Muscle layer of colon (tissue), 2 donors: ENCODE data around the gene KMT5B.

Experiments used
- H3K27ac ChIP-seq: one replicate; pipeline ENCODE4 v1.7.0; 2013; ENCODE audit warnings: low read depth, mild to moderate bottlenecking, low read length, moderate library complexity
- H3K27me3 ChIP-seq, 2 donors: one replicate each; pipeline ENCODE4 v1.7.0; 2013; ENCODE audit warnings: low read length in 2 of 2, mild to moderate bottlenecking in 2 of 2; ENCODE audit not compliant: insufficient read depth in 2 of 2, control insufficient read depth in 1 of 2
- H3K36me3 ChIP-seq: one replicate; pipeline ENCODE4 v1.7.0; 2013; ENCODE audit warnings: mild to moderate bottlenecking, low read length; ENCODE audit not compliant: insufficient read depth
- H3K4me1 ChIP-seq: one replicate; pipeline ENCODE4 v1.7.0; 2013; ENCODE audit warnings: mild to moderate bottlenecking, low read length; ENCODE audit not compliant: insufficient read depth
- H3K4me3 ChIP-seq, 2 donors: one replicate each; pipeline ENCODE4 v1.7.0; 2013; ENCODE audit warnings: low read length in 2 of 2, low read depth in 1 of 2, mild to moderate bottlenecking in 1 of 2, moderate library complexity in 1 of 2
- H3K9ac ChIP-seq: one replicate; pipeline ENCODE4 v1.7.0; 2013; ENCODE audit warnings: low read length
- H3K9me3 ChIP-seq: one replicate; pipeline ENCODE4 v1.7.0; 2013; ENCODE audit warnings: mild to moderate bottlenecking, low read length
- donor health status: abdominal sarcoma.
- donor health status: Adenocarcinoma of cecum.

The KMT5B gene

DNA sequence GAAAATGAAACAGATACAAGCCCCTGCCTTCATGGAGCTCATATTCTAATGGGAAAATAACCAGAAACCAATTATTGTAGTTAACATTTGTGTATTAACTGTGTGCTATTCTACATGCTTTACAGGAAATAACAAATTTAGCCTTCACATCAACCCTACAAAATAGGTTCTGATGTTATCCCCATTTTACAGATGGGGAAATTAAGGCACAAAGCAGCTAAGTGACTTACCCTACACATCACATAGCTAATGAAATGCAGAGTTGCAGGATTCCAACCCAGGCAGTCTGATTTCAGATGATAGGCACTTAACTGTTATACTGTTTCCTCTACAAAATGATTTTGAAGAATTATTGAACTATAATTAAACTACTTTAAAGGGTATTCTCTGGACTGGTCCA is 43.7 kb downstream of the KMT5B start:
- Histone ChIP-seq H3K9ac (no peak overlapping the region), H3K4me1 (no peaks in the 10 kb centered on the region), H3K9me3 (no peaks in the 10 kb centered on the region), H3K27me3 (no peaks in the 10 kb centered on the region), H3K36me3 (peaks cover 72% of the 10 kb centered on the region), H3K4me3 (no peak overlapping the region), H3K27ac (no peak overlapping the region)

GRCh38 chr11:68168694-68169093 is 44.4 kb downstream of the KMT5B start:
- Histone ChIP-seq H3K9ac (no peak overlapping the region), H3K36me3 (peaks cover 72% of the 10 kb centered on the region)

DNA sequence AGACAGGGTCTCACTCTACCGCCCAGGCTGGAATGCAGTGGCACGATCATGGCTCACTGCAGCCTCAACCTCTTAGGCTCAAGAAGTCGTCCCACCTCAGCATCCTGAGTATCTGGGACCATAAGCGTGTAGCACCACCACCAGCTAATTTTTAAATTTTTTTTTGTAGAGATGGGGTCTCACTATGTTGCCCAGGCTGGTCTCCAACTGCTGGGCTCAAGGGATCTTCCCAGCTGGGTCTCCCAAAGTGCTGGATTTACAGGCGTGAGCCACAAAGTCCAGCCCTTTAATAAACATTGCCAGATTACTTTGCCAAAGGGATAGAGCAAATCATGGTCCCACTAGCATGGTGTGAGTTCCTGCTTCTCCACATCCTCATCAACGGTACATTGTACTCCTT is 45.6 kb downstream of the KMT5B start:
- Histone ChIP-seq H3K27me3 (no peaks in the 10 kb centered on the region), H3K27ac (no peak overlapping the region), H3K4me3 (no peak overlapping the region), H3K9me3 (no peaks in the 10 kb centered on the region), H3K4me1 (no peaks in the 10 kb centered on the region), H3K9ac (no peak overlapping the region), H3K36me3 (peaks cover 74% of the 10 kb centered on the region)

More at GRCh38 chr11:68168694-68169093, 44.4 kb downstream of the KMT5B start:
- Histone ChIP-seq H3K4me3 (no peak overlapping the region), H3K27ac (no peak overlapping the region), H3K27me3 (no peaks in the 10 kb centered on the region), H3K4me1 (no peaks in the 10 kb centered on the region), H3K9me3 (no peaks in the 10 kb centered on the region)

- no peak overlapping the region for H3K27ac ChIP-seq
- H3K9me3 ChIP-seq, result no peaks in the 10 kb centered on the region
- no peak overlapping the region for H3K4me3 ChIP-seq
- H3K4me1 ChIP-seq, result no peaks in the 10 kb centered on the region
- no peaks in the 10 kb centered on the region for H3K27me3 ChIP-seq
- H3K9ac ChIP-seq, result no peak overlapping the region
- peaks cover 72% of the 10 kb centered on the region for H3K36me3 ChIP-seq
Observed at GRCh38 chr11:68166969-68167368, 46.1 kb downstream of the KMT5B start.

DNA sequence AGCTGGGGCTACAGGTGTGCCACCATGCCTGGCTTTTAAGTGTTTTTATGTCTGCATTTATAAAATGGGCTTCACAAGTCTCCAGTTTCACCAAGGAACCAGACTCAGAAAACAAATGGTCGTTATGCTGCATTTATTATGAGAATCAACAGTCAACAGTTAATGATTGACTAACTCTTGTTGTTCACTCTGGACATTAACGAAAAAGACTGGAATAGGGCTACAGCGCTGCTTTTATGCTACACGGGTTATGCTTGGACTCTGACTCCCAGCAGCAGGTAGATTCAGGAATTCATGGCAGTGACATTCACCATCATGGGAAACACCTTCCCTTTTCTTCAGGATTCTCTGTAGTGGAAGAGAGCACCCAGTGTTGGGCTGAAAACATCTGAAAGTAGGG is 47.5 kb downstream of the KMT5B start:
- no peak overlapping the region for H3K4me3 ChIP-seq
- no peaks in the 10 kb centered on the region for H3K27me3 ChIP-seq
- no peak overlapping the region for H3K9ac ChIP-seq
- H3K27ac ChIP-seq, result no peak overlapping the region
- H3K36me3 ChIP-seq, result peaks cover 58% of the 10 kb centered on the region
- no peaks in the 10 kb centered on the region for H3K4me1 ChIP-seq
- no peaks in the 10 kb centered on the region for H3K9me3 ChIP-seq

DNA sequence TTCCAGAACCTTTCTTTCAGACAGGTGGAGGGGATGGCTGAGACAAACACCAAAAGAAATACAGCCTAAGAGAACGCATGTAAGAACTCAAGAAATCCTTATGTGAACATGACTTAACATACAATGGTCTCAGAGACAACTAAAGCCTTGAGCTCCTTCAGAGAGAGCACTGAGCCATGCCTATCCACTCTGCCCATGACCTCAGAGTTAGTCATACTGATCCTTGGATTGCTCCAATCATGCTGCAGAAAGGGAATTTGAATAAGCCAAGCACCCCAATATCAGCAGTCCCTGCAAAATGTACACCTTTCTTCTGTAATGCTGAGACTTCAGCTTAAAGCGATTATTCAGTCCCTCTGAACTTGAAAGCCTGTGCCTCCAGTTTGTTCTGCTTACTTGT is 48.7 kb downstream of the KMT5B start:
- no peaks in the 10 kb centered on the region for H3K27me3 ChIP-seq
- H3K27ac ChIP-seq, result no peak overlapping the region
- H3K36me3 ChIP-seq, result peaks cover 47% of the 10 kb centered on the region

GRCh38 chr11:68163691-68164090 is 49.4 kb downstream of the KMT5B start:
- no peak overlapping the region for H3K27ac ChIP-seq
- H3K4me3 ChIP-seq, result no peak overlapping the region
- no peaks in the 10 kb centered on the region for H3K27me3 ChIP-seq
- H3K4me1 ChIP-seq, result no peaks in the 10 kb centered on the region
- H3K36me3 ChIP-seq, result peaks cover 44% of the 10 kb centered on the region
- H3K9me3 ChIP-seq, result no peaks in the 10 kb centered on the region
- H3K9ac ChIP-seq, result no peak overlapping the region

More for the DNA sequence above, 48.7 kb downstream of the KMT5B start:
- H3K9ac ChIP-seq, result no peak overlapping the region
- no peaks in the 10 kb centered on the region for H3K4me1 ChIP-seq
- no peaks in the 10 kb centered on the region for H3K9me3 ChIP-seq
- no peak overlapping the region for H3K4me3 ChIP-seq

DNA sequence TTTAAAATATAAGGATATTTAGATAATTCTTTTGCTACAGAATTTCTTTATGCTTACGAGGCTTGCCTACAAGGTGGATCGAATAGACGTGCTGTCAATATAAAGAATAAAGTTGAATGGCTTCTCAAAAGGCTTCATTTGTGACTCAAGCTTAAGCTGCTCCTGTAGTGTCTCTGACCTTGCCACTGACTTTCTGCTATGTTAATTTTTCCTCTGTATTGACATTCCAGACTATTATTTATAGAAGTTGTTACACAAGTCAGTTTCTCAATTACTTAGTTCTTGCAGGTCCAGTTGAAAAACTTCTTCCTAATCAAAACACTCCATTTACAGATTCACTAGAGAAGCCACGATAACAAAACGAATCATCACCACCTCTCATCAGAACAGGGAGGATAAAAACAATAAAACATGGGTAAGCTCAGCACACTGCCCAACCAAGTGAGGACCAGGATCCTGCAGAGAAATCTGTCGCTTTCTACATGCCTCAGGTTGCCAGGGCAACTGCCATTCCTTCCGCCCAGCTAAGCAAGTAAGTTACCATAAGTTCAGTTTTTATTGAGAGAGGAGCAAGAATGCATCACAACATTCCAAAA is 52.9 kb downstream of the KMT5B start:
- Histone ChIP-seq H3K4me3 (no peak overlapping the region), H3K36me3 (peaks cover 39% of the 10 kb centered on the region), H3K27me3 (no peaks in the 10 kb centered on the region), H3K9me3 (no peaks in the 10 kb centered on the region), H3K4me1 (no peaks in the 10 kb centered on the region), H3K9ac (no peak overlapping the region), H3K27ac (no peak overlapping the region)

GRCh38 chr11:68159665-68160064 is 53.4 kb downstream of the KMT5B start:
- H3K9ac ChIP-seq, result no peak overlapping the region
- no peaks in the 10 kb centered on the region for H3K4me1 ChIP-seq
- no peak overlapping the region for H3K27ac ChIP-seq
- H3K36me3 ChIP-seq, result peaks cover 42% of the 10 kb centered on the region
- no peak overlapping the region for H3K4me3 ChIP-seq
- H3K27me3 ChIP-seq, result no peaks in the 10 kb centered on the region
- no peaks in the 10 kb centered on the region for H3K9me3 ChIP-seq

- H3K4me3 ChIP-seq, result no peak overlapping the region
- no peak overlapping the region for H3K27ac ChIP-seq
- no peak overlapping the region for H3K9ac ChIP-seq
- H3K4me1 ChIP-seq, result no peaks in the 10 kb centered on the region
- no peaks in the 10 kb centered on the region for H3K27me3 ChIP-seq
- peaks cover 38% of the 10 kb centered on the region for H3K36me3 ChIP-seq
- no peaks in the 10 kb centered on the region for H3K9me3 ChIP-seq
Observed at GRCh38 chr11:68159161-68159560, 53.9 kb downstream of the KMT5B start.

DNA sequence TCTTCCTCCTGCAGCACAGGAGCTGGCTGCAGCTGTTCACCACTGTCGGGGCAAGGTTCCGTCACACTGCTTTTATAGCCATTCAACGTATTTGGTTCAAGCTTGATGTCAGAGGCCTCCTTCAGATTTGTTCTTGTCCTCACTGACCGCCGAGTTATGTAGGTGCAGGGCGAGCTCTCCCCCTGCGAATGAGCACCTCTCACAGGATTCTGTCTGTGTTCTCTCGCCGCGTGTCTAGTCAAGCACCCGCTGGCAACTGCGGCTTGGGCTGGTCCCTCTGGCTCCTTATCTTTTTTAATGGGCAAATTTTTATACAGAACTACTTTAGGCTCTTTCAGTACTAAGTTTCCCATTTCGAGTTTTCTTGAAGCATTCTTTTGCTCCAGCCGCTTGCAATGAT is 54.5 kb downstream of the KMT5B start:
- peaks cover 32% of the 10 kb centered on the region for H3K36me3 ChIP-seq

DNA sequence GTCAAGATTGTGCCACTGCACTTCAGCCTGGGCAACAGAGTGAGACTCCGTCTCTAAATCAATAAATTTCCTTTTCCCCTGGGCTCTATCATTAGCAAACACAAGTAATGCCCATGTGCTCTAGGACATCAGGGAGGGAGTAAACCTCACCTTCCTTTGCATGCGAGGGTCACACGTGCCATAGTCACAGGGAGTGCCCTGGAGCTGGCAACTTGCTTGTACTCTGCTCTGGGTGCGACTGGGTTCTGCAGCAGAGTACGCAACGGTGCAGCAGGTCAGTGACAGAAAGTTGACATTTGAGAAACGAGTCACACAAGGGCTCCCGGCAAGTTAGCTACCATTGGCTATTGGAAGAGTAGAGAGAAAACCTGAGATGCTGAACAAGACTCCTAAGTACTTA is 59.4 kb downstream of the KMT5B start:
- Histone ChIP-seq H3K9me3 (no peaks in the 10 kb centered on the region), H3K9ac (no peak overlapping the region), H3K4me3 (no peak overlapping the region), H3K27ac (no peak overlapping the region), H3K27me3 (no peaks in the 10 kb centered on the region), H3K36me3 (peaks cover 18% of the 10 kb centered on the region), H3K4me1 (no peaks in the 10 kb centered on the region)

More for the DNA sequence above, 54.5 kb downstream of the KMT5B start:
- H3K4me1 ChIP-seq, result no peaks in the 10 kb centered on the region
- H3K27ac ChIP-seq, result no peak overlapping the region
- H3K9me3 ChIP-seq, result no peaks in the 10 kb centered on the region
- H3K9ac ChIP-seq, result no peak overlapping the region
- no peak overlapping the region for H3K4me3 ChIP-seq
- H3K27me3 ChIP-seq, result no peaks in the 10 kb centered on the region
